Transverse colon (tissue), 4 donors: Measurements from ENCODE around the gene OBSCN.

Experiments used
- EP300 ChIP-seq: sonication (generic); formaldehyde crosslinking; IDR thresholded peaks from one replicate; pipeline ENCODE4 v1.6.1; 2017; ENCODE audit warnings: antibody characterized with exemption, low read depth
- POLR2A ChIP-seq: fragments of 450-650 bp; IDR thresholded peaks from one replicate; pipeline ENCODE4 v1.6.1; 2016; ENCODE audit warnings: antibody characterized with exemption, mild to moderate bottlenecking, moderate library complexity
- POLR2AphosphoS5 ChIP-seq, 3 donors: sonication (generic); formaldehyde crosslinking; IDR thresholded peaks; one replicate each; pipeline ENCODE4 v1.6.1; 2016; ENCODE audit warnings: antibody characterized with exemption in 3 of 3
- TF ChIP-seq, protein P1 (sequence below), 5 experiments: fragments of 200-600 bp in 3 of 5; fragments of 450-650 bp in 2 of 5; sonication (generic) in 3 of 5; IDR thresholded peaks; 1 replicate in 2 of 5; 2 replicates in 3 of 5; pipeline ENCODE4 v1.5.1; 2016 to 2017; ENCODE audit warnings: antibody characterized with exemption in 5 of 5, inconsistent platforms in 3 of 5, mild to moderate bottlenecking in 2 of 5, moderate library complexity in 1 of 5

DNA sequence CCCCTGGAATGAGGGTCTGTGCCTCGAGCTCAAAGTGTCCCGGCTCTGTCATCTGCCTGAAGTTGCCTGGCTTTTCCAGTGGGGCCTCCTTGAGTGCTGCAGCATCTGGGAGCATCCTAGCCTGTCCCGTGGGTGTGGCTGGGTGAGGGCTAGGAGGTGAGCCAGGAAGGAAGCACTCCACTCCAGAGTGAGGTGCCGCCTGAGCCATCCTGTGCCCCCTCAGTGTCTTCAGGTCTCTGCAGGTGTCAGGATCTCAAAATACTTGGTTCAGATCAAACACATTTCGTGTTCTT is 30.7 kb upstream of the OBSCN start:
- TF ChIP-seq, protein P1, sequence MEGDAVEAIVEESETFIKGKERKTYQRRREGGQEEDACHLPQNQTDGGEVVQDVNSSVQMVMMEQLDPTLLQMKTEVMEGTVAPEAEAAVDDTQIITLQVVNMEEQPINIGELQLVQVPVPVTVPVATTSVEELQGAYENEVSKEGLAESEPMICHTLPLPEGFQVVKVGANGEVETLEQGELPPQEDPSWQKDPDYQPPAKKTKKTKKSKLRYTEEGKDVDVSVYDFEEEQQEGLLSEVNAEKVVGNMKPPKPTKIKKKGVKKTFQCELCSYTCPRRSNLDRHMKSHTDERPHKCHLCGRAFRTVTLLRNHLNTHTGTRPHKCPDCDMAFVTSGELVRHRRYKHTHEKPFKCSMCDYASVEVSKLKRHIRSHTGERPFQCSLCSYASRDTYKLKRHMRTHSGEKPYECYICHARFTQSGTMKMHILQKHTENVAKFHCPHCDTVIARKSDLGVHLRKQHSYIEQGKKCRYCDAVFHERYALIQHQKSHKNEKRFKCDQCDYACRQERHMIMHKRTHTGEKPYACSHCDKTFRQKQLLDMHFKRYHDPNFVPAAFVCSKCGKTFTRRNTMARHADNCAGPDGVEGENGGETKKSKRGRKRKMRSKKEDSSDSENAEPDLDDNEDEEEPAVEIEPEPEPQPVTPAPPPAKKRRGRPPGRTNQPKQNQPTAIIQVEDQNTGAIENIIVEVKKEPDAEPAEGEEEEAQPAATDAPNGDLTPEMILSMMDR (IDR thresholded peaks at IDR 0.05) = no peak
- TF ChIP-seq POLR2AphosphoS5 (IDR thresholded peaks at IDR 0.05) (no peak), POLR2A (no peak), EP300 (no peak)
